GM12872 (cell line): Measurements from ENCODE around the gene GJA5.

Experiments
- TF ChIP-seq, protein P1 (sequence below): IDR thresholded peaks from 3 replicates; pipeline ENCODE4 v1.5.1; 2011; ENCODE audit warnings: low read depth, mild to moderate bottlenecking, low read length, moderate library complexity; ENCODE audit not compliant: insufficient read depth

Gene GJA5

DNA sequence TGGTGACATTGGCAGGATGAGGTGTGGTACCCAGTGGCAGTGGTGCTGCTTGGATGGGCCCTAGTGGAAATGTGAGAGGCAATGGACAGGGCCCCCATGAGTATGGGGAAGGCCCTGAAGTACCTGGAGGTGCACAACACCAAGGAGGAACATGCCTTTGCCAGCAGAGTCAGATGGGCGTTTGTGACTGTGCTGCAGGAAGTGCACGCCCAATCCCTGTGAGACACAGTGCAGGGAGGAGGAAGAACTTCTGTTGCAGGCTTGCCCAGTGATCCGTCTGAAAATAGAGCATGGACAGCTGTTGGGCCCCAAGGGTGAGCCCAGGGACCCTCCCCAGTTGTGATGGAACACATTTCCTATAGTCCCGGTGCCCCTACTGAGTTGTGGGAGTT lies 42.7 kb downstream of the GJA5 start:
- TF ChIP-seq, protein P1, sequence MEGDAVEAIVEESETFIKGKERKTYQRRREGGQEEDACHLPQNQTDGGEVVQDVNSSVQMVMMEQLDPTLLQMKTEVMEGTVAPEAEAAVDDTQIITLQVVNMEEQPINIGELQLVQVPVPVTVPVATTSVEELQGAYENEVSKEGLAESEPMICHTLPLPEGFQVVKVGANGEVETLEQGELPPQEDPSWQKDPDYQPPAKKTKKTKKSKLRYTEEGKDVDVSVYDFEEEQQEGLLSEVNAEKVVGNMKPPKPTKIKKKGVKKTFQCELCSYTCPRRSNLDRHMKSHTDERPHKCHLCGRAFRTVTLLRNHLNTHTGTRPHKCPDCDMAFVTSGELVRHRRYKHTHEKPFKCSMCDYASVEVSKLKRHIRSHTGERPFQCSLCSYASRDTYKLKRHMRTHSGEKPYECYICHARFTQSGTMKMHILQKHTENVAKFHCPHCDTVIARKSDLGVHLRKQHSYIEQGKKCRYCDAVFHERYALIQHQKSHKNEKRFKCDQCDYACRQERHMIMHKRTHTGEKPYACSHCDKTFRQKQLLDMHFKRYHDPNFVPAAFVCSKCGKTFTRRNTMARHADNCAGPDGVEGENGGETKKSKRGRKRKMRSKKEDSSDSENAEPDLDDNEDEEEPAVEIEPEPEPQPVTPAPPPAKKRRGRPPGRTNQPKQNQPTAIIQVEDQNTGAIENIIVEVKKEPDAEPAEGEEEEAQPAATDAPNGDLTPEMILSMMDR: no peak

DNA sequence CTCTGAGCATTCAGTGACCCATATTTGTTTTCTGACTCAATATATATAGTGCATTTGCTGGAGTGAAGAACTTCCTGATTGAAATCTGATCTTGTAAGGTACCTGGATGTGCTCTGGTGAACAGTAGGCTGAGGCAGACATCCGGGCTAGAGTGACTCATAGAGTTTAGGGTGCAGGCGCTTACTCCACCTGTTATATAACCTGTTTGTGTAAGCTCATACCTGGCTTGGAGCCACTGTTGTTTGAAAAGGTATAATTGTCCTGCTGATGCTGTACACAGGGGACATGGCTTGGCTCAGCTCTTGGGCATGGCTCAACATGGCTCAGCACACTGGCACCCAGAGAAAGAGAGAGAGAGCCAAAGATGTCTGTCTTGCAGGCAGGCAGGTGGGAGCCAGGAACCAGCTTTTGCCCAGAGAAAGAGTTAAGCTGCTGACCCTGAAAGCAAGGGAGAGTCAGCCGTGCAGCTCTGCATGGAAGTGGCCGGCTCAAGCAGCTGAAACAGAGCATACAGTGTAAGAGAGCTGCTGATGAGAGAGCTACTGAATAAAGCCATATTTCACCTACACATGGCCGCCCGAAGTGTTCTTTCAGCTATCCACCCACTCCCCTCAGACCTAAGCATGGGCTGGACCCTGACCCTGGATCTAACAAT lies 43.2 kb downstream of the GJA5 start:
- TF ChIP-seq, protein P1: no peak

DNA sequence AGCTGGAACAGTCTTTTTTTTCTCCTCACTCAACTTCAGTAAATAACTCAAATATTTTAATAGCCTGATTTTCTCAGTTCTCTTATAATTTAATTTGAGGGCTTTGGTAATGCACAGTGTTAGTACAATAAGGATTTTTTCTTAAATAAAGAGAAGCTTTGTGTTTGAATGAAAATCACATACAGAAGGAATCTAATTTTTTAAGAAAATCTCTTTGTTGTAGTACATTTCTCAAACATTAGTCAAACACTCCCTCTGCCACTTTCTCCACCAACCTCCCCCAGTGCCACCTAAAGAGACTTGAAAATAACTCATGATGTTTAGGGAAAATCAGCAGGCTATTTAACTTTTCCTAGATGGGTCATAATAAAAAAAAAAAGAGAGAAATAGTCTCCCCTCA lies 47.8 kb downstream of the GJA5 start:
- TF ChIP-seq, protein P1: no peak
